GM12873 (cell line): ENCODE data around the gene AGT.

Source experiments
- CTCF ChIP-seq: IDR thresholded peaks from 2 replicates; pipeline ENCODE4 v1.5.1; 2012; ENCODE audit warnings: low read depth, mild to moderate bottlenecking, moderate library complexity, low read length, control low read depth; ENCODE audit not compliant: insufficient read depth; ENCODE audit errors: missing control alignments

The AGT gene

GRCh38 chr1:230715510-230715909, 1.6 kb upstream of the AGT start:
- TF ChIP-seq CTCF: no peak

GRCh38 chr1:230713547-230713914, 391 bp downstream of the AGT start:
- TF ChIP-seq CTCF: no peak

- TF ChIP-seq CTCF: no peak
Observed at GRCh38 chr1:230713138-230713537, 784 bp downstream of the AGT start.

GRCh38 chr1:230712470-230712942, 1.4 kb downstream of the AGT start:
- TF ChIP-seq CTCF: no peak

- no peak for TF ChIP-seq CTCF
Observed at GRCh38 chr1:230711245-230711644, 2.7 kb downstream of the AGT start.

GRCh38 chr1:230710543-230710904, 3.4 kb downstream of the AGT start:
- TF ChIP-seq CTCF: no peak

- TF ChIP-seq CTCF: no peak
Observed at GRCh38 chr1:230709619-230710542, 4.0 kb downstream of the AGT start.
